H1 (cell line): Measurements from ENCODE around the gene GDE1. TPM values are rescaled to one million over a fixed set of nuclear protein-coding genes. Genes with fewer than 3 reads are reported as not detected.

Source experiments
- CTCF ChIA-PET: fragments of 300-600 bp; sonication (Branson Sonifier 250); formaldehyde crosslinking; loops from one replicate; lab custom pipeline; 2021; ENCODE audit not compliant: partially characterized antibody; lab: Charles Lee
- POLR2A ChIA-PET: fragments of 300-600 bp; sonication (Branson Sonifier 250); formaldehyde crosslinking; loops from one replicate; lab custom pipeline; 2021; ENCODE audit warnings: inconsistent platforms; ENCODE audit not compliant: partially characterized antibody; lab: Charles Lee
- DNase-seq, 2 experiments: peaks; one replicate each; pipeline versions ENCODE4 v3.0.0 to v3.0.0-alpha.2; 2010 to 2022; ENCODE audit warnings: low spot score in 2 of 2, low read depth in 1 of 2, mixed read lengths in 1 of 2
- FAIRE-seq: peaks from 2 replicates; lab custom pipeline; 2011; peaks lifted over from hg19 to GRCh38; lab: Jason Lieb, UNC
- H2AFZ ChIP-seq: 2 replicates; pipeline ENCODE4 v1.8.1; 2012; ENCODE audit warnings: low read length, inconsistent platforms
- H2AK5ac ChIP-seq: 2 replicates; pipeline ENCODE4 v1.6.1; 2013; ENCODE audit warnings: low read depth, low read length
- H2BK120ac ChIP-seq: replicated peaks from 2 replicates; pipeline ENCODE3; 2013; ENCODE audit warnings: low read depth, low read length, inconsistent platforms
- H2BK12ac ChIP-seq: 2 replicates; pipeline ENCODE4 v1.6.1; 2013; ENCODE audit warnings: low read depth, low read length
- H2BK15ac ChIP-seq: 2 replicates; pipeline ENCODE4 v1.6.1; 2013; ENCODE audit warnings: low read length
- H2BK20ac ChIP-seq: 2 replicates; pipeline ENCODE4 v1.6.1; 2013; ENCODE audit warnings: low read length
- H2BK5ac ChIP-seq: 2 replicates; pipeline ENCODE4 v1.6.1; 2013; ENCODE audit warnings: low read depth, low read length
- H3K14ac ChIP-seq: 2 replicates; pipeline ENCODE4 v1.6.1; 2013; ENCODE audit warnings: inconsistent platforms; ENCODE audit not compliant: insufficient read length
- H3K18ac ChIP-seq: 2 replicates; pipeline ENCODE4 v1.6.1; 2013; ENCODE audit warnings: low read length; ENCODE audit errors: extremely low read depth
- H3K23ac ChIP-seq: 2 replicates; pipeline ENCODE4 v1.6.1; 2013; ENCODE audit warnings: inconsistent platforms; ENCODE audit not compliant: insufficient read length
- H3K23me2 ChIP-seq: 2 replicates; pipeline ENCODE4 v1.6.1; 2013; ENCODE audit warnings: low read depth, low read length
- H3K27ac ChIP-seq: 2 replicates; pipeline ENCODE4 v1.6.1; 2011; ENCODE audit warnings: low read depth, low read length, inconsistent platforms
- H3K27me3 ChIP-seq, 4 experiments: replicated peaks in 1 of 4; 1 replicate in 1 of 4; 2 replicates in 3 of 4; pipeline versions ENCODE4 v1.6.1 to v1.8.1; 2011 to 2013; ENCODE audit warnings: low read length in 3 of 4, mild to moderate bottlenecking in 3 of 4, inconsistent platforms in 2 of 4, mixed read lengths in 2 of 4, moderate library complexity in 1 of 4; ENCODE audit not compliant: control insufficient read depth in 3 of 4, insufficient read depth in 3 of 4; ENCODE audit errors: extremely low read depth in 1 of 4
- H3K36me3 ChIP-seq, 4 experiments: 2 replicates each; pipeline versions ENCODE4 v1.6.1 to v1.8.1; 2011 to 2013; ENCODE audit warnings: mild to moderate bottlenecking in 4 of 4, low read length in 3 of 4, moderate library complexity in 2 of 4, control low read depth in 1 of 4, inconsistent platforms in 1 of 4; ENCODE audit not compliant: insufficient read depth in 4 of 4, control insufficient read depth in 2 of 4
- H3K4ac ChIP-seq: replicated peaks from 2 replicates; pipeline ENCODE3; 2013; ENCODE audit warnings: low read length, low read depth, mixed read lengths, inconsistent platforms; ENCODE audit not compliant: insufficient read length
- H3K4me1 ChIP-seq, 4 experiments: replicated peaks in 1 of 4; 1 replicate in 1 of 4; 2 replicates in 3 of 4; pipeline versions ENCODE4 v1.6.1 to v1.8.1; 2011 to 2013; ENCODE audit warnings: low read length in 3 of 4, inconsistent platforms in 2 of 4, mixed read lengths in 1 of 4; ENCODE audit not compliant: insufficient read depth in 4 of 4, control insufficient read depth in 3 of 4
- H3K4me2 ChIP-seq, 2 experiments: 2 replicates each; pipeline versions ENCODE4 v1.6.1 to v1.8.1; 2011 to 2013; ENCODE audit warnings: low read depth in 2 of 2, low read length in 2 of 2, control low read depth in 1 of 2, inconsistent platforms in 1 of 2, mild to moderate bottlenecking in 1 of 2; ENCODE audit not compliant: insufficient read depth in 1 of 2
- H3K4me3 ChIP-seq, 4 experiments: fragments of 200-600, 300-600 bp in 1 of 4; sonication (generic), shearing (Covaris generic), sonication (Bioruptor Twin) in 1 of 4; 2 replicates each; pipeline versions ENCODE4 v1.5.1 to v1.8.1; 2011 to 2016; ENCODE audit warnings: low read length in 4 of 4, low read depth in 3 of 4, control low read depth in 2 of 4, inconsistent platforms in 2 of 4, mild to moderate bottlenecking in 2 of 4, mixed read lengths in 1 of 4, moderate library complexity in 1 of 4; ENCODE audit not compliant: insufficient read depth in 2 of 4; ENCODE audit errors: extremely low read depth in 1 of 4
- H3K56ac ChIP-seq: replicated peaks from 2 replicates; pipeline ENCODE3; 2013; ENCODE audit warnings: low read depth, mild to moderate bottlenecking, mixed read lengths, low read length, inconsistent platforms; ENCODE audit not compliant: insufficient read length
- H3K79me1 ChIP-seq: 2 replicates; pipeline ENCODE4 v1.6.1; 2013; ENCODE audit warnings: low read depth, low read length, control low read depth
- H3K79me2 ChIP-seq, 2 experiments: 2 replicates each; pipeline versions ENCODE4 v1.6.1 to v1.8.1; 2012 to 2013; ENCODE audit warnings: low read length in 2 of 2, mild to moderate bottlenecking in 2 of 2, inconsistent platforms in 1 of 2; ENCODE audit not compliant: insufficient read depth in 2 of 2, control insufficient read depth in 1 of 2
- H3K9ac ChIP-seq, 4 experiments: replicated peaks in 1 of 4; 1 replicate in 1 of 4; 2 replicates in 3 of 4; pipeline versions ENCODE4 v1.6.1 to v1.8.1; 2011 to 2013; ENCODE audit warnings: low read depth in 3 of 4, low read length in 3 of 4, control low read depth in 2 of 4, mild to moderate bottlenecking in 2 of 4, moderate library complexity in 2 of 4, inconsistent platforms in 1 of 4; ENCODE audit errors: extremely low read depth in 1 of 4
- H3K9me3 ChIP-seq, 2 experiments: 2 replicates each; pipeline versions ENCODE4 v1.6.1 to v1.8.1; 2012 to 2013; ENCODE audit warnings: mild to moderate bottlenecking in 2 of 2, moderate library complexity in 2 of 2, control low read depth in 1 of 2, inconsistent platforms in 1 of 2, low read depth in 1 of 2, low read length in 1 of 2, mixed read lengths in 1 of 2; ENCODE audit not compliant: insufficient read depth in 2 of 2
- H4K20me1 ChIP-seq, 2 experiments: replicated peaks in 1 of 2; 2 replicates each; pipeline versions ENCODE3 to v1.8.1; 2011 to 2013; ENCODE audit warnings: inconsistent platforms in 2 of 2, low read length in 2 of 2, mild to moderate bottlenecking in 1 of 2; ENCODE audit not compliant: insufficient read depth in 2 of 2, control insufficient read depth in 1 of 2
- H4K5ac ChIP-seq: 2 replicates; pipeline ENCODE4 v1.6.1; 2013; ENCODE audit warnings: low read length, low read depth, mixed read lengths, inconsistent platforms; ENCODE audit not compliant: insufficient read length
- H4K8ac ChIP-seq: 2 replicates; pipeline ENCODE4 v1.8.0; 2013; ENCODE audit warnings: mild to moderate bottlenecking, moderate library complexity, low read length, inconsistent platforms; ENCODE audit not compliant: insufficient read depth; ENCODE audit errors: extremely low read depth
- H4K91ac ChIP-seq: replicated peaks from 2 replicates; pipeline ENCODE3; 2013; ENCODE audit warnings: low read length, mixed read lengths, inconsistent platforms; ENCODE audit not compliant: insufficient read length
- ATF2 ChIP-seq: IDR thresholded peaks from 2 replicates; pipeline ENCODE4 v1.6.1; 2012; ENCODE audit warnings: low read length, inconsistent platforms
- CREB1 ChIP-seq: IDR thresholded peaks from 2 replicates; pipeline ENCODE4 v1.6.1; 2012; ENCODE audit warnings: inconsistent platforms
- WGBS, 2 experiments: shearing (Covaris generic) in 1 of 2; methylation state at CpG; one replicate each; pipeline versions ENCODE4 v1.1.6 to v1.1.7; 2013 to 2015; ENCODE audit warnings: low lambda C conversion rate in 2 of 2, mixed read lengths in 2 of 2, inconsistent platforms in 1 of 2, low coverage in 1 of 2, missing lambda C conversion rate in 1 of 2; ENCODE audit not compliant: insufficient replicate concordance in 2 of 2, insufficient coverage in 1 of 2, insufficient read length in 1 of 2; ENCODE audit errors: extremely low coverage in 1 of 2, missing lambda C conversion rate in 1 of 2; 5-methylcytosine and 5-hydroxymethylcytosine counted together
- long read RNA-seq, 2 experiments: library from RNA in 1 of 2; library from capped mRNA in 1 of 2; stranded (forward); transcript quantifications; one replicate each; pipeline ENCODE4 v2.0.0, GENCODE V29; 2021; ENCODE audit warnings: inconsistent platforms in 1 of 2
- polyA minus RNA-seq, 3 experiments: library from RNA; depleted of rRNA, polyadenylated mRNA; stranded (reverse); fragments of >200 nt; gene quantifications; 1 replicate in 2 of 3; 2 replicates in 1 of 3; pipeline ENCODE4 v1.2.3, GENCODE V29; 2011
- polyA plus RNA-seq, 7 experiments: library from polyadenylated mRNA; depleted of rRNA in 3 of 7; stranded (reverse) in 5 of 7; unstranded in 2 of 7; fragments of >200 nt in 5 of 7; fragments of 200-250 nt in 2 of 7; gene quantifications; 1 replicate in 5 of 7; 2 replicates in 1 of 7; 4 replicates in 1 of 7; pipeline versions ENCODE4 v1.2.1 to v1.2.3, GENCODE V29; 2011 to 2013; ENCODE audit warnings: missing spikeins in 2 of 7, mixed read lengths in 2 of 7
- total RNA-seq: library from RNA; stranded (reverse); fragmentation: NEBNext Ultra II Directional; extraction: Animal tissue kit (Norgen Biotek cat#: 25700); gene quantifications from 2 replicates; pipeline ENCODE4 v1.2.1, GENCODE V29; 2021

Gene GDE1, protein sequence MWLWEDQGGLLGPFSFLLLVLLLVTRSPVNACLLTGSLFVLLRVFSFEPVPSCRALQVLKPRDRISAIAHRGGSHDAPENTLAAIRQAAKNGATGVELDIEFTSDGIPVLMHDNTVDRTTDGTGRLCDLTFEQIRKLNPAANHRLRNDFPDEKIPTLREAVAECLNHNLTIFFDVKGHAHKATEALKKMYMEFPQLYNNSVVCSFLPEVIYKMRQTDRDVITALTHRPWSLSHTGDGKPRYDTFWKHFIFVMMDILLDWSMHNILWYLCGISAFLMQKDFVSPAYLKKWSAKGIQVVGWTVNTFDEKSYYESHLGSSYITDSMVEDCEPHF
- total RNA-seq, result 65.8 and 70.8 TPM in 2 replicates
- polyA plus RNA-seq (2011; rRNA removed), result 28.0 and 29.2 TPM in 2 replicates
- polyA plus RNA-seq (2011; cell fraction: cytosol; rRNA removed), result 33.3 TPM
- 19.7 TPM for polyA plus RNA-seq (2011; cell fraction: nucleus; rRNA removed)
- polyA plus RNA-seq (2012, experiment 1 of 2), result 47.3 to 78.4 TPM (median 49.7 TPM) in 4 replicates
- 33.3 TPM for polyA plus RNA-seq (2012, experiment 2 of 2)
- 61.2 TPM for polyA plus RNA-seq (2013, experiment 1 of 2)
- 67.2 TPM for polyA plus RNA-seq (2013, experiment 2 of 2)
- polyA minus RNA-seq (2011; rRNA and poly(A)+ RNA removed), result 26.2 and 30.9 TPM in 2 replicates
- 20.2 TPM for polyA minus RNA-seq (2011; cell fraction: cytosol; rRNA and poly(A)+ RNA removed)
- polyA minus RNA-seq (2011; cell fraction: nucleus; rRNA and poly(A)+ RNA removed), result 26.3 TPM
- long read RNA-seq, experiment 1, transcript GDE1-203 (6 exons, 2,238 nt), result minor isoform, 10 of 78 reads
- long read RNA-seq, experiment 1, transcript GDE1-201 (6 exons, 2,958 nt), result major isoform, 37 of 78 reads
- long read RNA-seq, experiment 1, partial matches to known transcripts, result 11 of 78 reads
- long read RNA-seq, experiment 1, other reads (novel, unspliced or antisense), result 17 of 78 reads
- long read RNA-seq, experiment 2, transcript GDE1-203 (6 exons, 2,238 nt), result minor isoform, 12 of 97 reads
- long read RNA-seq, experiment 2, transcript GDE1-201 (6 exons, 2,958 nt), result major isoform, 76 of 97 reads
- long read RNA-seq, experiment 2, partial matches to known transcripts, result 5 of 97 reads
- long read RNA-seq, experiment 2, other reads (novel, unspliced or antisense), result 3 of 97 reads

DNA sequence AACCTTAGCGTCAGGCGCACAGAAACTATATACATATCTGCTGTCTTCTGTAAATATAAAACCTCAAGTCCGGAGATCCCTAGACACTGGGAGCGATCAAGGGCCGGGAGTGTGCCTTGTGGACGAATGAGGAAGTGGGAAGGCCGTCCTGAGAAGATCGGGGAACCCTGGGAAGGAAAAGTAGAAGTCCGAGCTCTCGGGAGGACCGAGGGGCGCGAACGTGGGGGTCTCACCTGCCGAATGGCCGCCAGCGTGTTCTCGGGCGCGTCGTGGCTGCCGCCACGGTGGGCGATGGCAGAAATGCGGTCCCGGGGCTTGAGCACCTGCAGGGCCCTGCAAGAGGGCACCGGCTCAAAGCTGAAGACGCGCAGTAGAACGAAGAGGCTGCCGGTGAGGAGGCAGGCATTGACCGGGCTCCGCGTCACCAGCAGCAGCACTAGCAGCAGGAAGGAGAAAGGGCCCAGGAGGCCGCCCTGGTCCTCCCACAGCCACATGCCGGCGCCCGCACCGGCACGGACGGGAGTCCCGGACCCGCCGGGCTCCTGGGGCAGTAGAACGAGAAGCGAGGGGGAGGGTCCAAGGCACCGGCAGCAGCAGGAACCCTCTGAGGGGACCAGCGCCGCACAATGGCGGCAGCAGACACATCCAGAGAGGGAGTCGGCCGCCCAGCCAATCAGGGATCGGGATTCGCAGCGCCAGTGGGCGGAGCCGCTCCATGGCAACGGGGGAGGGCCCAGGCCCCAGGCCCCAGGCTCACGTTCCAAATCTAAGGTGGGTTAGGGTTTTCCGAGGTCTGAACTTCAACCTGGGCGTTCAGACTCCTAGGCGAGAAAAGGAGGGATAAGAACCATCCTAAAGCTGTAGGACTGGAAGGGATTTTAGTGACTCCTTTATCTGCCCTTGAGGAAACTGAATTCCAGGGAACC is at the start of gene GDE1:
GDE1 (minus strand) TSS at position 628 of the 926 bp plus-strand sequence; CDS start at position 494, 134 bp downstream.
- peaks cover 5% of the 10 kb centered on the region; the same call in 1 of the 2 replicates for H3K79me1 ChIP-seq
- H3K27ac ChIP-seq, result peak within 1 kb of the TSS; percentile 64
- peak within 1 kb of the TSS; percentile 81 to 97 for H3K4me2 ChIP-seq
- H2AK5ac ChIP-seq, result no peak within 1 kb of the TSS; the same call in 1 of the 2 replicates
- H3K9me3 ChIP-seq, result no peaks in the 10 kb centered on the region
- H3K23ac ChIP-seq, result no peak within 1 kb of the TSS
- peaks cover 0 to 9% (median 6%) of the 10 kb centered on the region in 4 experiments; a peak in 5 of 8 replicates for H3K36me3 ChIP-seq
- POLR2A ChIA-PET, result interaction anchor here (0.7 to 2.2 kb wide), 5 partner anchors 9 to 197 kb away, joined by 3 to 13 read pairs (median 4); partner anchors contain the start of genes IQCK and VPS35L
- no peak within 1 kb of the TSS for H3K56ac ChIP-seq
- H3K23me2 ChIP-seq, result peaks cover 8% of the 10 kb centered on the region
- H4K5ac ChIP-seq, result no peak within 1 kb of the TSS
- no peak for FAIRE-seq
- peak within 1 kb of the TSS; percentile 80 to 86 (median 82) for H3K9ac ChIP-seq
- CTCF ChIA-PET, result interaction anchor here (0.6 to 1.0 kb wide), 2 partner anchors 305 to 320 kb away, joined by 3 read pairs; no protein-coding TSS in a partner anchor
- no peak within 1 kb of the TSS for H3K4ac ChIP-seq
- peak within 1 kb of the TSS; percentile 86 for H2AFZ ChIP-seq
- peak within 1 kb of the TSS; percentile 91; the same call in 1 of the 2 replicates for H4K8ac ChIP-seq
- peak; percentile 85 to 97 for DNase-seq
- no peaks in the 10 kb centered on the region for H3K27me3 ChIP-seq
- H3K4me1 ChIP-seq, result peaks cover 5 to 17% (median 11%) of the 10 kb centered on the region in 4 experiments; a peak in 6 of 7 replicates
- H2BK20ac ChIP-seq, result no peak within 1 kb of the TSS
- peaks cover 2 to 3% of the 10 kb centered on the region in 2 experiments for H4K20me1 ChIP-seq
- no peak within 1 kb of the TSS for H2BK120ac ChIP-seq
- peak within 1 kb of the TSS; percentile 81 for H4K91ac ChIP-seq
- no peak within 1 kb of the TSS for H3K14ac ChIP-seq
- H3K18ac ChIP-seq, result peak within 1 kb of the TSS; percentile 64
- no peak within 1 kb of the TSS; the same call in 1 of the 2 replicates for H2BK15ac ChIP-seq
- H3K4me3 ChIP-seq, result peak within 1 kb of the TSS; percentile 85 to 92 (median 88)
- 1% methylated on average over 53 of the region's 62 CpGs; no CpG with 5 or more reads in 1 of the 2 experiments for WGBS, 2 experiments
- peak within 1 kb of the TSS; percentile 82 for H2BK5ac ChIP-seq
- peaks cover 3 to 63% of the 10 kb centered on the region in 2 experiments; a peak in 3 of 4 replicates for H3K79me2 ChIP-seq
- no peak within 1 kb of the TSS for H2BK12ac ChIP-seq
- TF ChIP-seq CREB1, result no peak
- no peak for TF ChIP-seq ATF2
